ENCODE data around the gene SZRD1.

DNA sequence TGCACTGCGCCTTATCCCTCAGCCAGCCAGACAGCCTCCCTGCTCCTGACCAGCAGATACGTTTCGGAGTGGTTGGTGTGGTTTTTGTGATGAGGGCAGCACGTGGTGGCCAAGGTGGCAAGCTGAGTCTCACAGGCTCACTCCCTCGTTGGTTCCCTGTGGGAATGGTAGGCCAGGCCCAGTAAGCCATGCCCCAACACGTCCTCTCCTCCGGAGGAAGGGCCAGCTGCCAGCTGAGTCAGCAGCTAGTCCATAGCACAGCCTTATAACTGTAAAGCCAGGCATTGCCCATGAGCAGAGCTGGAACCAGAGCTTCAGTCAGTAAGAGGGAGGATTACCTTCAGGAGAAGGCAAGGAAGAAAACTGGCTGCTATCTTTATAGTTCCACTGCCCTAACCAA is 29.5 kb downstream of the SZRD1 start:
- TF ChIP-seq, protein P1, sequence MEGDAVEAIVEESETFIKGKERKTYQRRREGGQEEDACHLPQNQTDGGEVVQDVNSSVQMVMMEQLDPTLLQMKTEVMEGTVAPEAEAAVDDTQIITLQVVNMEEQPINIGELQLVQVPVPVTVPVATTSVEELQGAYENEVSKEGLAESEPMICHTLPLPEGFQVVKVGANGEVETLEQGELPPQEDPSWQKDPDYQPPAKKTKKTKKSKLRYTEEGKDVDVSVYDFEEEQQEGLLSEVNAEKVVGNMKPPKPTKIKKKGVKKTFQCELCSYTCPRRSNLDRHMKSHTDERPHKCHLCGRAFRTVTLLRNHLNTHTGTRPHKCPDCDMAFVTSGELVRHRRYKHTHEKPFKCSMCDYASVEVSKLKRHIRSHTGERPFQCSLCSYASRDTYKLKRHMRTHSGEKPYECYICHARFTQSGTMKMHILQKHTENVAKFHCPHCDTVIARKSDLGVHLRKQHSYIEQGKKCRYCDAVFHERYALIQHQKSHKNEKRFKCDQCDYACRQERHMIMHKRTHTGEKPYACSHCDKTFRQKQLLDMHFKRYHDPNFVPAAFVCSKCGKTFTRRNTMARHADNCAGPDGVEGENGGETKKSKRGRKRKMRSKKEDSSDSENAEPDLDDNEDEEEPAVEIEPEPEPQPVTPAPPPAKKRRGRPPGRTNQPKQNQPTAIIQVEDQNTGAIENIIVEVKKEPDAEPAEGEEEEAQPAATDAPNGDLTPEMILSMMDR (conservative IDR thresholded peaks at IDR 0.05 in 1 of 2, IDR thresholded peaks at IDR 0.05 in 1 of 2; ENCODE audit: low read depth in 1 of 2, low read length in 2 of 2) = no peak
- TF ChIP-seq EZH2 (IDR thresholded peaks at IDR 0.05; ENCODE audit: low read length, missing control alignments) = no peak

Measured in fibroblast of lung (primary cell).